ENCODE results near the gene FBXO42. TPM values are rescaled to one million over a fixed set of nuclear protein-coding genes. Genes with fewer than 3 reads are reported as not detected.
"Not testable (repeated sequence)": the region's sequence is repeated elsewhere in the genome, so short reads cannot be mapped to it uniquely, and the experiment has no call there.

FBXO42 gene
- total RNA-seq, 1 donor from 2014 or later = 27.3 TPM

GRCh38 chr1:16213544-16213943, 138.7 kb downstream of the FBXO42 start:
- DNase-seq (ENCODE audit: low spot score); ATAC-seq; intact Hi-C loops (cut with DNase I): not testable (repeated sequence)

GRCh38 chr1:16213013-16213412, 139.3 kb downstream of the FBXO42 start:
- DNase-seq (ENCODE audit: low spot score) (no peak), ATAC-seq (no peak)
- intact Hi-C loops (cut with DNase I) = no loop called here

- no peak for ATAC-seq
- DNase-seq (ENCODE audit: low spot score) = no peak
- intact Hi-C loops (cut with DNase I) = no loop called here
Measured at GRCh38 chr1:16212251-16212961, 139.9 kb downstream of the FBXO42 start, which contains the start of gene ARHGEF19. ARHGEF19 (minus strand) TSS chr1:16212652; CDS start chr1:16209054, 3,598 bp downstream.

- ATAC-seq = no peak
- no peak for DNase-seq (ENCODE audit: low spot score)
- intact Hi-C loops (cut with DNase I) = no loop called here
Measured at GRCh38 chr1:16211824-16212223, 140.5 kb downstream of the FBXO42 start.

- intact Hi-C loops (cut with DNase I) = no loop called here
- ATAC-seq = no peak
- no peak for DNase-seq (ENCODE audit: low spot score)
Measured at GRCh38 chr1:16210581-16210980, 141.7 kb downstream of the FBXO42 start.

- intact Hi-C loops (cut with DNase I) = no loop called here
- DNase-seq (ENCODE audit: low spot score) (no peak), ATAC-seq (no peak)
Measured at GRCh38 chr1:16209847-16210407, 142.4 kb downstream of the FBXO42 start.

GRCh38 chr1:16209132-16209846, 143.0 kb downstream of the FBXO42 start:
- DNase-seq (ENCODE audit: low spot score) = no peak
- ATAC-seq = no peak
- intact Hi-C loops (cut with DNase I) = no loop called here

GRCh38 chr1:16208270-16208987, 143.9 kb downstream of the FBXO42 start:
- ATAC-seq = no peak
- intact Hi-C loops (cut with DNase I) = no loop called here
- no peak for DNase-seq (ENCODE audit: low spot score)

GRCh38 chr1:16207318-16208269, 144.7 kb downstream of the FBXO42 start:
- intact Hi-C loops (cut with DNase I) = no loop called here
- no peak for DNase-seq (ENCODE audit: low spot score)
- no peak for ATAC-seq

- DNase-seq (ENCODE audit: low spot score) (peak; percentile 98), ATAC-seq (peak; percentile 96)
- intact Hi-C loops (cut with DNase I) = no loop called here
Measured at GRCh38 chr1:16206547-16207317, 145.5 kb downstream of the FBXO42 start.

GRCh38 chr1:16205891-16206546, 146.3 kb downstream of the FBXO42 start:
- intact Hi-C loops (cut with DNase I) = no loop called here
- ATAC-seq (peak; percentile 6), DNase-seq (ENCODE audit: low spot score) (peak; percentile 77)

GRCh38 chr1:16205334-16205671, 147.0 kb downstream of the FBXO42 start:
- intact Hi-C loops (cut with DNase I) = no loop called here
- ATAC-seq = no peak
- DNase-seq (ENCODE audit: low spot score) = no peak

GRCh38 chr1:16204634-16205333, 147.5 kb downstream of the FBXO42 start:
- intact Hi-C loops (cut with DNase I) = loop anchor here (5.0 kb wide), 1 partner anchor 963 kb away; no protein-coding TSS in a partner anchor
- DNase-seq (ENCODE audit: low spot score) (no peak), ATAC-seq (no peak)

- ATAC-seq (no peak), DNase-seq (ENCODE audit: low spot score) (no peak)
- intact Hi-C loops (cut with DNase I) = loop anchor here (5.0 kb wide), 1 partner anchor 963 kb away; no protein-coding TSS in a partner anchor
Measured at GRCh38 chr1:16204216-16204615, 148.1 kb downstream of the FBXO42 start.

- intact Hi-C loops (cut with DNase I) = loop anchor here (5.0 kb wide), 1 partner anchor 964 kb away; no protein-coding TSS in a partner anchor
- ATAC-seq = no peak
- no peak for DNase-seq (ENCODE audit: low spot score)
Measured at GRCh38 chr1:16203550-16203949, 148.7 kb downstream of the FBXO42 start.

All from sciatic nerve (tissue), 2 donors.